ENCODE results near the gene STAT5B.

The STAT5B gene

GRCh38 chr17:42287977-42288802 is 12.0 kb upstream of the STAT5B start, which contains the start of gene STAT5A:
Gene STAT5A, plus strand, starts transcription at chr17:42288498. Its CDS starts 914 bp downstream, at chr17:42289412.
- Histone ChIP-seq H3K14ac (ENCODE audit: low read length in 2 of 2) (no peak within 1 kb of the TSS), H2AK5ac (ENCODE audit: low read length, severe bottlenecking) (peak within 1 kb of the TSS; percentile 33), H3K4ac (ENCODE audit: low read depth in 1 of 2, low read length in 2 of 2) (peak within 1 kb of the TSS; percentile 28 to 73), H3K4me3 (ENCODE audit: insufficient read depth in 1 of 2, low read depth in 1 of 2, low read length in 2 of 2) (peak within 1 kb of the TSS; percentile 66 to 78), H2BK15ac (ENCODE audit: low read depth, poor library complexity, severe bottlenecking) (peak within 1 kb of the TSS; percentile 80), H4K91ac (ENCODE audit: low read length) (peak within 1 kb of the TSS; percentile 29), H2AFZ (ENCODE audit: low read depth, low read length) (peak within 1 kb of the TSS; percentile 59), H4K8ac (ENCODE audit: low read length) (peak within 1 kb of the TSS; percentile 87), H3K4me2 (ENCODE audit: low read length, poor library complexity, severe bottlenecking) (peak within 1 kb of the TSS; percentile 84), H3K27me3 (ENCODE audit: control insufficient read depth in 1 of 2, insufficient read depth in 1 of 2, low read length in 2 of 2) (no peaks in the 10 kb centered on the region), H3K23ac (ENCODE audit: low read length in 2 of 2) (peak within 1 kb of the TSS; percentile 45 to 77), H3K79me1 (replicated peaks; ENCODE audit: low read length, poor library complexity, severe bottlenecking) (no peaks in the 10 kb centered on the region), H2BK5ac (ENCODE audit: low read depth, low read length, poor library complexity, severe bottlenecking) (no peak within 1 kb of the TSS), H3K9me3 (ENCODE audit: control insufficient read depth, low read length) (no peaks in the 10 kb centered on the region), H3K4me1 (ENCODE audit: control insufficient read depth, insufficient read depth, low read depth, low read length) (peaks cover 17% of the 10 kb centered on the region), H2BK120ac (ENCODE audit: low read depth, low read length) (peak within 1 kb of the TSS; percentile 66), H3K36me3 (ENCODE audit: control insufficient read depth in 1 of 2, insufficient read depth in 2 of 2, low read depth in 1 of 2, low read length in 2 of 2) (peaks cover 0 to 8% of the 10 kb centered on the region in 2 experiments), H3K9ac (ENCODE audit: low read length) (peak within 1 kb of the TSS; percentile 86), H3K18ac (ENCODE audit: low read depth in 1 of 2, low read length in 2 of 2) (peak within 1 kb of the TSS; percentile 82 to 85), H3K27ac (ENCODE audit: low read length, poor library complexity, severe bottlenecking) (no peak within 1 kb of the TSS), H2BK12ac (ENCODE audit: low read length in 2 of 2) (peak within 1 kb of the TSS; percentile 28 to 57)
- DNase-seq = peak; percentile 85
- 12% methylated on average over 74 of the region's 88 CpGs for WGBS

DNA sequence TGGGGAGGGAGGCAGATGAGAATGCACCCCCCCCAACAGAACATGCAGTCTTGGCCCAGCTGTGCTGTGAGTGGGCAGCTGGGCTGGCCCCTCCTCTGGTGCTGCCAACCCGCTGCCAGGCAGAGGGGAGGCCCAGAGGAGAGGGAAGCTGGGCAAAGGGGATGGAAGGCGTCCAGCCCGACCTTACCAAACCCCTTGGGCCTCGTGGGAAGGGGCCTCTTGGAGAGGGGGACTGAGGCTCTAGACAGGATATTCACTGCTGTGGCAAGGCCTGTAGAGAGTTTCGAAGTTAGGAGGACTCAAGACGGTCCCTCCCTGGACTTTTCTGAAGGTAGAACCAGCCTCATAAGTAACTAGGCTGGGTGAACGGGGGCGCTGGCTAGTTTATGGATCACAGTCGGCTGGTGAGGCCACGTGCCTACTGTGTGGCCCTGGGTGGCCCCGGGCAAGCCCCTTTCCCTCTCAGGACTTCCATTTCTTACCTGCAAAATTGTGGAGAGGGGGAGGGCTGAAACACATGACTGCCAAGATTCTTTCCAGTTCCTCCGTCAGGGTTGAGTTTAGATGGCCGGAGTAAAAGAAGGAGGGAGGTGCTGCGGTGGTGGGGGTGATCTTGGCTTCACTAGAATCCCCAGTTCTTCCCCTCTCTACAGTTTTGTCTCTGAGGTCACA is 11.2 kb upstream of the STAT5B start:
- peak overlapping the region; percentile 28 to 57 for H2BK12ac ChIP-seq (ENCODE audit: low read length in 2 of 2)
- peak overlapping the region; percentile 51 to 82 for H3K18ac ChIP-seq (ENCODE audit: low read depth in 1 of 2, low read length in 2 of 2)
- H2AFZ ChIP-seq (ENCODE audit: low read depth, low read length) = no peak overlapping the region
- no peak for DNase-seq
- peak overlapping the region in 1 of 2 experiments; percentile 73 for H3K4ac ChIP-seq (ENCODE audit: low read depth in 1 of 2, low read length in 2 of 2)
- H3K27ac ChIP-seq (ENCODE audit: low read length, poor library complexity, severe bottlenecking) = no peak overlapping the region
- peak overlapping the region; percentile 84 for H3K4me2 ChIP-seq (ENCODE audit: low read length, poor library complexity, severe bottlenecking)
- no peak overlapping the region for H2BK5ac ChIP-seq (ENCODE audit: low read depth, low read length, poor library complexity, severe bottlenecking)
- 73% methylated on average over 11 of the region's 14 CpGs for WGBS
- peaks cover 17% of the 10 kb centered on the region for H3K4me1 ChIP-seq (ENCODE audit: control insufficient read depth, insufficient read depth, low read depth, low read length)
- H2BK120ac ChIP-seq (ENCODE audit: low read depth, low read length) = no peak overlapping the region
- H3K79me1 ChIP-seq (replicated peaks; ENCODE audit: low read length, poor library complexity, severe bottlenecking) = no peaks in the 10 kb centered on the region
- peak overlapping the region; percentile 86 for H3K9ac ChIP-seq (ENCODE audit: low read length)
- H3K23ac ChIP-seq (ENCODE audit: low read length in 2 of 2) = no peak overlapping the region
- H4K8ac ChIP-seq (ENCODE audit: low read length) = peak overlapping the region; percentile 81
- H3K4me3 ChIP-seq (ENCODE audit: insufficient read depth in 1 of 2, low read depth in 1 of 2, low read length in 2 of 2) = peak overlapping the region in 1 of 2 experiments; percentile 78
- peak overlapping the region; percentile 33 for H2AK5ac ChIP-seq (ENCODE audit: low read length, severe bottlenecking)
- H3K9me3 ChIP-seq (ENCODE audit: control insufficient read depth, low read length) = no peaks in the 10 kb centered on the region
- no peaks in the 10 kb centered on the region for H3K27me3 ChIP-seq (ENCODE audit: control insufficient read depth in 1 of 2, insufficient read depth in 1 of 2, low read length in 2 of 2)
- peak overlapping the region; percentile 15 for H4K91ac ChIP-seq (ENCODE audit: low read length)
- no peak overlapping the region for H3K14ac ChIP-seq (ENCODE audit: low read length in 2 of 2)
- no peak overlapping the region for H2BK15ac ChIP-seq (ENCODE audit: low read depth, poor library complexity, severe bottlenecking)
- peaks cover 0 to 8% of the 10 kb centered on the region in 2 experiments for H3K36me3 ChIP-seq (ENCODE audit: control insufficient read depth in 1 of 2, insufficient read depth in 2 of 2, low read depth in 1 of 2, low read length in 2 of 2)

- Histone ChIP-seq H3K36me3 (ENCODE audit: control insufficient read depth in 1 of 2, insufficient read depth in 2 of 2, low read depth in 1 of 2, low read length in 2 of 2) (peaks cover 0 to 4% of the 10 kb centered on the region in 2 experiments), H3K9me3 (ENCODE audit: control insufficient read depth, low read length) (no peaks in the 10 kb centered on the region), H2BK15ac (ENCODE audit: low read depth, poor library complexity, severe bottlenecking) (no peak overlapping the region), H3K4ac (ENCODE audit: low read depth in 1 of 2, low read length in 2 of 2) (no peak overlapping the region), H4K8ac (ENCODE audit: low read length) (no peak overlapping the region), H3K4me2 (ENCODE audit: low read length, poor library complexity, severe bottlenecking) (no peak overlapping the region), H2BK120ac (ENCODE audit: low read depth, low read length) (no peak overlapping the region), H3K27ac (ENCODE audit: low read length, poor library complexity, severe bottlenecking) (no peak overlapping the region), H3K18ac (ENCODE audit: low read depth in 1 of 2, low read length in 2 of 2) (no peak overlapping the region), H2AFZ (ENCODE audit: low read depth, low read length) (no peak overlapping the region), H2BK5ac (ENCODE audit: low read depth, low read length, poor library complexity, severe bottlenecking) (no peak overlapping the region), H3K14ac (ENCODE audit: low read length in 2 of 2) (no peak overlapping the region), H2BK12ac (ENCODE audit: low read length in 2 of 2) (peak overlapping the region in 1 of 2 experiments; percentile 60), H3K79me1 (replicated peaks; ENCODE audit: low read length, poor library complexity, severe bottlenecking) (no peaks in the 10 kb centered on the region), H2AK5ac (ENCODE audit: low read length, severe bottlenecking) (no peak overlapping the region), H3K9ac (ENCODE audit: low read length) (peak overlapping the region; percentile 86), H3K23ac (ENCODE audit: low read length in 2 of 2) (no peak overlapping the region), H3K27me3 (ENCODE audit: control insufficient read depth in 1 of 2, insufficient read depth in 1 of 2, low read length in 2 of 2) (no peaks in the 10 kb centered on the region), H3K4me3 (ENCODE audit: insufficient read depth in 1 of 2, low read depth in 1 of 2, low read length in 2 of 2) (peak overlapping the region in 1 of 2 experiments; percentile 78), H4K91ac (ENCODE audit: low read length) (no peak overlapping the region), H3K4me1 (ENCODE audit: control insufficient read depth, insufficient read depth, low read depth, low read length) (peaks cover 16% of the 10 kb centered on the region)
- DNase-seq = no peak
- 92% methylated on average over 5 of the region's 5 CpGs for WGBS
These were observed 10.4 kb upstream of the STAT5B start for GRCh38 chr17:42286411-42287221.
